Memory B cell (primary cell): ENCODE measurements around the gene OSBPL6.
"Not testable (repeated sequence)": the region's sequence is repeated elsewhere in the genome, so short reads cannot be mapped to it uniquely, and the experiment has no call there.

Experiments used
- ATAC-seq: fragments of 150-1000 bp; cut with Tn5 transposase; 2 replicates; pipeline ENCODE4 v1.10.0; 2021; ENCODE audit warnings: low read depth, mild to moderate bottlenecking, moderate library complexity
- DNase-seq, 2 donors: peaks; one replicate each; pipeline ENCODE4 v3.0.0; 2022; ENCODE audit warnings: low spot score in 2 of 2
- H3K27ac Mint-ChIP-seq: one replicate; pipeline ENCODE4 v1.8.0; 2022; ENCODE audit warnings: mild to moderate bottlenecking, moderate library complexity, mixed read lengths
- H3K27me3 Mint-ChIP-seq: one replicate; pipeline ENCODE4 v1.8.0; 2022; ENCODE audit warnings: mixed read lengths
- H3K36me3 Mint-ChIP-seq: one replicate; pipeline ENCODE4 v1.8.0; 2022; ENCODE audit warnings: mild to moderate bottlenecking, mixed read lengths
- H3K4me1 Mint-ChIP-seq: one replicate; pipeline ENCODE4 v1.8.0; 2022; ENCODE audit warnings: mixed read lengths
- H3K4me3 Mint-ChIP-seq: one replicate; pipeline ENCODE4 v1.8.0; 2022; ENCODE audit warnings: mild to moderate bottlenecking, moderate library complexity, mixed read lengths
- H3K9me3 Mint-ChIP-seq: one replicate; pipeline ENCODE4 v1.8.0; 2022; ENCODE audit warnings: mixed read lengths

Gene OSBPL6

GRCh38 chr2:178188466-178188865 lies 5.8 kb upstream of the OSBPL6 start:
- peaks cover 11% of the 10 kb centered on the region for H3K27me3 Mint-ChIP-seq
- no peak overlapping the region for H3K27ac Mint-ChIP-seq
- no peak for DNase-seq
- H3K4me1 Mint-ChIP-seq = peaks cover 6% of the 10 kb centered on the region
- H3K36me3 Mint-ChIP-seq = no peaks in the 10 kb centered on the region
- H3K4me3 Mint-ChIP-seq = no peak overlapping the region
- ATAC-seq = no peak
- H3K9me3 Mint-ChIP-seq = peaks cover 1% of the 10 kb centered on the region

- ATAC-seq = peak; percentile 34
- peaks cover 1% of the 10 kb centered on the region for H3K9me3 Mint-ChIP-seq
Observed at GRCh38 chr2:178191004-178191508, 3.3 kb upstream of the OSBPL6 start.

GRCh38 chr2:178191511-178191910 lies 2.8 kb upstream of the OSBPL6 start:
- H3K4me3 Mint-ChIP-seq = no peak overlapping the region
- H3K36me3 Mint-ChIP-seq = no peaks in the 10 kb centered on the region
- H3K9me3 Mint-ChIP-seq = peaks cover 1% of the 10 kb centered on the region
- no peak for ATAC-seq
- no peak for DNase-seq
- H3K27me3 Mint-ChIP-seq = peaks cover 12% of the 10 kb centered on the region
- peaks cover 12% of the 10 kb centered on the region for H3K4me1 Mint-ChIP-seq
- H3K27ac Mint-ChIP-seq = no peak overlapping the region

More at GRCh38 chr2:178191004-178191508, 3.3 kb upstream of the OSBPL6 start:
- Mint-ChIP-seq H3K4me1 (peaks cover 12% of the 10 kb centered on the region), H3K27me3 (peaks cover 12% of the 10 kb centered on the region), H3K4me3 (peak overlapping the region; percentile 30), H3K36me3 (no peaks in the 10 kb centered on the region), H3K27ac (no peak overlapping the region)
- DNase-seq = no peak

- Mint-ChIP-seq H3K4me3 (peak overlapping the region; percentile 70), H3K27ac (no peak overlapping the region), H3K27me3 (peaks cover 18% of the 10 kb centered on the region), H3K36me3 (no peaks in the 10 kb centered on the region), H3K9me3 (no peaks in the 10 kb centered on the region), H3K4me1 (peaks cover 12% of the 10 kb centered on the region)
- DNase-seq (no peak), ATAC-seq (no peak)
Observed at GRCh38 chr2:178193496-178193822, 853 bp upstream of the OSBPL6 start.

- no peaks in the 10 kb centered on the region for H3K9me3 Mint-ChIP-seq
- H3K36me3 Mint-ChIP-seq = no peaks in the 10 kb centered on the region
- peaks cover 19% of the 10 kb centered on the region for H3K27me3 Mint-ChIP-seq
- H3K4me1 Mint-ChIP-seq = peaks cover 12% of the 10 kb centered on the region
- no peak for ATAC-seq
- peak in 1 of 2 donors; percentile 9 for DNase-seq
- H3K4me3 Mint-ChIP-seq = peak overlapping the region; percentile 70
- H3K27ac Mint-ChIP-seq = no peak overlapping the region
Observed at GRCh38 chr2:178194600-178195389, 483 bp downstream of the OSBPL6 start.

GRCh38 chr2:178195390-178196166 lies 1.3 kb downstream of the OSBPL6 start:
- H3K27me3 Mint-ChIP-seq = peaks cover 20% of the 10 kb centered on the region
- H3K9me3 Mint-ChIP-seq = no peaks in the 10 kb centered on the region
- DNase-seq = no peak
- H3K4me3 Mint-ChIP-seq = peak overlapping the region; percentile 70
- peaks cover 12% of the 10 kb centered on the region for H3K4me1 Mint-ChIP-seq
- H3K27ac Mint-ChIP-seq = no peak overlapping the region
- no peak for ATAC-seq
- no peaks in the 10 kb centered on the region for H3K36me3 Mint-ChIP-seq

GRCh38 chr2:178197791-178198190 lies 3.5 kb downstream of the OSBPL6 start:
- H3K27ac Mint-ChIP-seq = no peak overlapping the region
- no peaks in the 10 kb centered on the region for H3K36me3 Mint-ChIP-seq
- no peaks in the 10 kb centered on the region for H3K9me3 Mint-ChIP-seq
- peaks cover 20% of the 10 kb centered on the region for H3K27me3 Mint-ChIP-seq
- no peak overlapping the region for H3K4me3 Mint-ChIP-seq
- peaks cover 7% of the 10 kb centered on the region for H3K4me1 Mint-ChIP-seq
- ATAC-seq = no peak
- DNase-seq = no peak

GRCh38 chr2:178198441-178198840 lies 4.1 kb downstream of the OSBPL6 start:
- H3K4me1 Mint-ChIP-seq, ATAC-seq, DNase-seq, H3K9me3 Mint-ChIP-seq, H3K27ac Mint-ChIP-seq, H3K36me3 Mint-ChIP-seq, H3K4me3 Mint-ChIP-seq: not testable (repeated sequence)
- H3K27me3 Mint-ChIP-seq = peaks cover 15% of the 10 kb centered on the region

GRCh38 chr2:178199334-178199733 lies 5.0 kb downstream of the OSBPL6 start:
- Mint-ChIP-seq H3K4me1 (peaks cover 3% of the 10 kb centered on the region), H3K27me3 (peaks cover 14% of the 10 kb centered on the region), H3K36me3 (no peaks in the 10 kb centered on the region), H3K4me3 (no peak overlapping the region), H3K27ac (no peak overlapping the region), H3K9me3 (no peaks in the 10 kb centered on the region)
- ATAC-seq (no peak), DNase-seq (no peak)

GRCh38 chr2:178200331-178200730 lies 6.0 kb downstream of the OSBPL6 start:
- DNase-seq = no peak
- no peaks in the 10 kb centered on the region for H3K36me3 Mint-ChIP-seq
- no peak overlapping the region for H3K27ac Mint-ChIP-seq
- H3K4me3 Mint-ChIP-seq = no peak overlapping the region
- no peaks in the 10 kb centered on the region for H3K9me3 Mint-ChIP-seq
- peaks cover 21% of the 10 kb centered on the region for H3K27me3 Mint-ChIP-seq
- no peak for ATAC-seq
- peaks cover 1% of the 10 kb centered on the region for H3K4me1 Mint-ChIP-seq

GRCh38 chr2:178202927-178203326 lies 8.6 kb downstream of the OSBPL6 start:
- DNase-seq = no peak

GRCh38 chr2:178204977-178205376 lies 10.7 kb downstream of the OSBPL6 start:
- no peak overlapping the region for H3K4me3 Mint-ChIP-seq
- H3K4me1 Mint-ChIP-seq = no peaks in the 10 kb centered on the region
- H3K9me3 Mint-ChIP-seq = peaks cover 2% of the 10 kb centered on the region
- no peaks in the 10 kb centered on the region for H3K36me3 Mint-ChIP-seq
- ATAC-seq (no peak), DNase-seq (no peak)
- no peak overlapping the region for H3K27ac Mint-ChIP-seq
- H3K27me3 Mint-ChIP-seq = peaks cover 15% of the 10 kb centered on the region

More at GRCh38 chr2:178202927-178203326, 8.6 kb downstream of the OSBPL6 start:
- no peaks in the 10 kb centered on the region for H3K36me3 Mint-ChIP-seq
- H3K27me3 Mint-ChIP-seq = peaks cover 17% of the 10 kb centered on the region
- H3K4me3 Mint-ChIP-seq = no peak overlapping the region
- no peak overlapping the region for H3K27ac Mint-ChIP-seq
- H3K4me1 Mint-ChIP-seq = no peaks in the 10 kb centered on the region
- no peaks in the 10 kb centered on the region for H3K9me3 Mint-ChIP-seq
- ATAC-seq = no peak

- H3K4me3 Mint-ChIP-seq = no peak overlapping the region
- DNase-seq = no peak
Observed at GRCh38 chr2:178205853-178206521, 11.7 kb downstream of the OSBPL6 start.

GRCh38 chr2:178208336-178208735 lies 14.0 kb downstream of the OSBPL6 start:
- ATAC-seq (no peak), DNase-seq (no peak)
- Mint-ChIP-seq H3K4me3 (no peak overlapping the region), H3K27me3 (peaks cover 23% of the 10 kb centered on the region), H3K9me3 (peaks cover 2% of the 10 kb centered on the region), H3K4me1 (no peaks in the 10 kb centered on the region), H3K36me3 (no peaks in the 10 kb centered on the region), H3K27ac (no peak overlapping the region)

More at GRCh38 chr2:178205853-178206521, 11.7 kb downstream of the OSBPL6 start:
- H3K36me3 Mint-ChIP-seq = no peaks in the 10 kb centered on the region
- H3K9me3 Mint-ChIP-seq = peaks cover 2% of the 10 kb centered on the region
- no peaks in the 10 kb centered on the region for H3K4me1 Mint-ChIP-seq
- H3K27ac Mint-ChIP-seq = no peak overlapping the region
- ATAC-seq = no peak
- peaks cover 13% of the 10 kb centered on the region for H3K27me3 Mint-ChIP-seq
